GM19395 (cell line): Measurements from ENCODE around the gene VPS37B.

Source experiments
- ATAC-seq: cut with Tn5 transposase; IDR thresholded peaks from one replicate; pipeline ENCODE4 v1.9.1; 2021; ENCODE audit warnings: mild to moderate bottlenecking, moderate library complexity; ENCODE audit not compliant: unreplicated experiment

Gene VPS37B

DNA sequence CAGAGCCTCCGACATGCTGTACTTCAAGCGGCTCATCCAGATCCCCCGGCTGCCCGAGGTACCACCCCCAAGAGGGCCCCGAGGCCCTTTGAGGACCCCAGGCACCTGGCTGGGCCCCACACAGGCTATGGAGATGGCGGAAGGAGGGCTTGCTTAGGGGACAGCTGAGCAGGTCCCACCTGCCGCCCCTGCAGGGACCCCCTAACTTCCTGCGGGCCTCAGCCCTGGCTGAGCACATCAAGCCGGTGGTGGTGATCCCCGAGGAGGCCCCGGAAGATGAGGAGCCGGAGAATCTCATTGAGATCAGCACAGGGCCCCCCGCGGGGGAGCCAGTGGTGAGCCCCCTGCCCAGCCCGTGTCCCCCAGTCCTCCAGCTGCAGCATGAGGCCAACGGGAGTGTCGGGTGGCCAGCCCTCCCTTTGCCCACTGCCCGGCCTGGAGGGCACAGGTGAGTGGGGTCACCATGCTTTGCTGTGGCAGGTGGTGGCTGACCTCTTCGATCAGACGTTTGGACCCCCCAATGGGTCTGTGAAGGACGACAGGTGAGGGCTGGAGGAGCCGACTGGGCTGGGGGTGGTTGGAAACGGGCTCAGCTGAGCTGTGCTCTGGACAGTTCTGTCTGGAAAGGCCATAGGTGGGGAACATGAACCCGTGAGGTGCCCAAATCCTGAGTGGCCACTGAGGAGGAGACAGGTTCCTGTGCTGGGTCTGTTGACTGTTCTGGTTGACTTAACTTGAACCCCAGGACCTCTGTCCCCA lies 40.7 kb downstream of the VPS37B start:
- ATAC-seq, result no peak

DNA sequence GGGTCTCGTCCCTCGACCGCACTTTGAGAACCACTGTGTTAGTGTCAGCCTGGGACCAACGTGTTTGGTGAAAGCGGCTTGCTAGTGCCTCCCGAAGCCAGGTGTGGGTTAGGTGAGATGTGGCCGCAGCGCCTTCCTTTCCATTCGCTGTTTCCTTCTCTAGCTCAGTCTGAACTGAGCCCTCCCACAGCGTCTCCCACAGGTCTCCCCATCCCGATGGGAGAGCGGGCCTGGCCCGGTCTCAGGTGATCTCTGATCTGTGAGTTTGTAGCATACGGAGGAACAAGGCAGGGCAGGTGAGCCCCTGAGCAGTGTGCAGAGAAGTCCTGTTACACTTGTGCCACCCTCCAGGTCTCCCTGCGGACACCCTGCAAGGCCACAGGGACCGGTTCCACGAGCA lies 41.4 kb downstream of the VPS37B start:
- ATAC-seq, result no peak

- no peak for ATAC-seq
These were observed 42.2 kb downstream of the VPS37B start for GRCh38 chr12:122853582-122854245.

DNA sequence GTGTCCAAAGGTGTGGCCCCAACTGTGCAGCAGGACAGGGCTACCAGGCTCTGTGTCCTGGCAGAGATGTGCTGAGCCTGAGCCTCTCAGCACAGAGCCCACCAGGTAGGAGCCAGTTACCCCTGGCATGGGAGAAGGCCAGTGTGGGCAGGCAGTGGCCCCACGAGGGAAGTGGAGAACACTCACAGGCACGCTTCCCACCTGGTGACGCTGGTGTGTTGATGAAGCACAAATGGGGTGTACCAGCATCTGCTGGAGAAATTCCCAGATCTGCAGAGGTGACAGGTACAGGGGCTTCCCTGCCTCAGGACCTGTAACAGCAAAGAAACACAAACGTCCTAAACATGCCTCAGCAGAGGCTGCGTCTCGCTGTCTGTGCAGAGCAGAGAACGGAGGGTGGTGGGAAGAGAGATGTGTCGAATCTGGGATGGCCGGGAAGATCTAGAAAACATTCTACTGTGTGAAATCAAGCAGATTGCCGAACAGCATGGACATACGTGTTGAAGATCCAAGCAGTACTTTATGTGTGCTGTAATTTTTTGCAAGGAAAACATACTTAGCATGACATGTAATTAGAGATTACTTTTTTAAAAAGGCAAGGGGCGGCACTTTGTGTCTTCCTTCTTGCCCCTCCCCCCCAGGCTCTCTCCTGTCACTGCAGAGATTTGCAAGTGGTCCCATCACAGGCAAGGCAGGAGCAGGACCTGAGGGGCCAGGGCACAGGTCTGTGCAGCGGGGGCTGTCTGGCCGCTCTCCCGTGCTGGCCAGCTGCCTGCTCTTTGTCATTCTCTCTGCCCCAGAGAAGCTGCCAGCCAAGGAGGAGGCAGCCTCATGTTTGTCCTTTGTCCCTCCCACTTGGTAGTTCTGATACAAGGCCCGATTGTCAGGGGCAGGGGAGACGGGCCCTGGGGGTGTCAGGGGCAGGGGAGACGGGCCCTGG lies 43.3 kb downstream of the VPS37B start:
- no peak for ATAC-seq

- ATAC-seq, result no peak
These were observed 44.1 kb downstream of the VPS37B start for GRCh38 chr12:122851820-122852219.

DNA sequence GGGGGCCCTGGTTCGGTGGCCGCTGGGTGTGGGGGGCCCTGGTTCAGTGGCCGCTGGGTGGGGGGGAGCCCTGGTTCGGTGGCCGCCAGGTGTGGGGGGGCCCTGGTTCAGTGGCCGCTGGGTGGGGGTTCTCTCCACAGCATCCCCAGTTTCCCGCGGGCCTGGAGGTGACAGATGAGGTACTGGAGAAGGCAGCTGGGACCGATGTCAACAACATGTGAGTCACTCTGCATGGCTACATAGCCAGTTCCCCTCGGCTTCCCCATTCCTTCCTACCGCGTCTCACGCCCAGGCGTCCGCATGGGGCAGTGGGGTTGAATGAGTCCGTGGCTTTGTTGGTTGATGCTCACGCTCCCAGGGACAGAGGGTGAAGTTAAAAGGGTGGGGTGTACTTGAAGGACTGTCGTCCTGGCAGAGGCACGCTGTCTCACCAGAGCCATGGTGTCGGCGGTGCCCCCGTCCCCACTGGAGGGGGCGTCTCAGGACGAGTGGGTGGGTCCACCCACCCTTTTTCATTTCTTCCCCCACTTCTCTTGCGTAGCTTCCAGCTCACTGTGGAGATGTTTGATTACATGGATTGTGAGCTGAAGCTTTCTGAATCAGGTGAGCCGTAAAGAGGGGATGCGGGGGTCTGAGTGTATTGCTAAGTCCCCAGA lies 45.1 kb downstream of the VPS37B start:
- no peak for ATAC-seq

- ATAC-seq, result no peak
These were observed 45.9 kb downstream of the VPS37B start for GRCh38 chr12:122850048-122850445.

DNA sequence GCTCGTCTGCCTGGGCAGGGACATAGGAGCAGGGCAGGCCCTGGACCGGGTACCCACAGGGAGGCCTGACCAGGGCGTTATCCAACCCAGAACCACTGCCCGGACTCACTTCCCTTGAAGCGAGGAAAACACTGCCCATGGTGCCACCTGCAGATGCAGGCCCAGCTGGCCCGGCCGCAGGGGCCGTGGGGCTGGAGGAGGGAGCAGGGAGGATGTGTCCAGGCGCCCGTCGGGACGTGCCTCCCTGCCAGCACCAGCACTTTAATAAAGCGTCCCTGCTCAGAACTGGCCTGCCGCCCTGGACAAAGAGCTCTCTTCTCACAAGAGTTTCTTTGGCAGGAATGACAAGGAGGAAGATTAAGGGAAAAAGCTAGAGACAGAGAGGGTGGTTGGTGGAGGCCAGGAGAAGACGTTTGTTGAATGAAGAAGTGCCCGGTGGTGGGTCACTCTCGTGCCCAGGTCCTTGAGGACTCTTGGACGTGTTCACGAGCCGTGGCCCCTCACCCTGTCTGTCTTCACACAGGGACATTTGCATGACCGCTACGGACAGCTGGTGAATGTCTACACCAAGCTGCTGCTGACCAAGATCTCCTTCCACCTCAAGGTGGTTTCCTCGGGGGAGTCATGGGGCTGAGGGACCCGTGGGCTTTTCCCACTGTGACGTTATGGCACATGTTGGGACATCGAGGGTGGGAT lies 46.4 kb downstream of the VPS37B start:
- no peak for ATAC-seq

- ATAC-seq, result no peak
These were observed 47.2 kb downstream of the VPS37B start for GRCh38 chr12:122848471-122849351.

- ATAC-seq, result no peak
These were observed 48.0 kb downstream of the VPS37B start for GRCh38 chr12:122847921-122848421.

DNA sequence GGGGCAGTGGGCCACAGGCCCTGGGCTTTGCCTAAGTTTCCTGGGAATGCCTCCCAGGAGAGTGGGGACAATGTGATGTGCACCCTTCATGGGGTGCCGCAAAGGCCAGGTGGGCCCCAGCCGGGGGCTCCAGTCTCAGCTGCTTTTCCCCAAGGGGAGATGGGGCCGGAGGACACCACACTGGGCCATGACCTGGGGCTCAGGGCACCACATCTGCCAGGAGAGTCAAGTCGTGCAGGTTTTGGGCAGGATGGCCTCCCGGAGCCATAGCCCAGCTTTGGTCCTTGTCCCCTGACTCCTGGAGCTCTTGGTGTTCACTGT lies 48.4 kb downstream of the VPS37B start:
- no peak for ATAC-seq

GRCh38 chr12:122846622-122847515 lies 49.1 kb downstream of the VPS37B start:
- no peak for ATAC-seq

DNA sequence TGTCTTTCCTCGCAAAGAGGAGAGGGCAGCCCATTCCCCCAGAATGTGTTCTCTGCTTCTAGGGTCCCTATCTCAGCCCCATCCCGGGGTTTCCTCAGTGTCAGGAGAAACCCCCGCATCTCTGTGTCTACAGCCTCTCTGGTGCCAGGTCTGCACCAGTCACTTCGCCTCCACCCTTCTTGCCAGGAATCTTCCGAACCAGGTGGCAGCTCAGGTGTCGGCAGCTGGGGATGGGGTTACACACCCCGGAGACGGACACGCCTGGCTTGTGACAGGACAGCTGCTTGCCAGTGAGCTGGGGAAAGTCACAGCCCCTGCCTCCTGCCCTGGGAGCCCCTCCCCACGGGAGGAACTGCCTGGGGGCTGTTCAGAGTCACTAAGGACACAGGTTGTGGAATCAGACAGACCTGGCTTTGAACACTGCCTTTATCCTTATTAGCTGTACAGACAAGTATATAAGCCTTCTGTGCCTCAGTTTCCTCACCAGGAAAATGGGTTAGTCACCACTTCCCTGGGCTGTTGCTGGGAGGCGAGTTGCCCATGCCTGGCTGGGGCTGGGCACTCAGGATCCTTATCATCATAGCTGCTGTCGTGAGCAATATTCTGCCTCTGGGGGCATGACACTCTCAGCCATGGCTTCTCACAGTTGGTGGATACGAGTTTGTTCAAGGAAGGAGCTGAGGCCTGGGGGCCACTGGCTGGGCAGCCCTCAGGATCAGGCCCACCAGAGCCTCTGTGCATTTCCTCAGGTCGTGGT lies 49.9 kb downstream of the VPS37B start:
- ATAC-seq, result no peak

DNA sequence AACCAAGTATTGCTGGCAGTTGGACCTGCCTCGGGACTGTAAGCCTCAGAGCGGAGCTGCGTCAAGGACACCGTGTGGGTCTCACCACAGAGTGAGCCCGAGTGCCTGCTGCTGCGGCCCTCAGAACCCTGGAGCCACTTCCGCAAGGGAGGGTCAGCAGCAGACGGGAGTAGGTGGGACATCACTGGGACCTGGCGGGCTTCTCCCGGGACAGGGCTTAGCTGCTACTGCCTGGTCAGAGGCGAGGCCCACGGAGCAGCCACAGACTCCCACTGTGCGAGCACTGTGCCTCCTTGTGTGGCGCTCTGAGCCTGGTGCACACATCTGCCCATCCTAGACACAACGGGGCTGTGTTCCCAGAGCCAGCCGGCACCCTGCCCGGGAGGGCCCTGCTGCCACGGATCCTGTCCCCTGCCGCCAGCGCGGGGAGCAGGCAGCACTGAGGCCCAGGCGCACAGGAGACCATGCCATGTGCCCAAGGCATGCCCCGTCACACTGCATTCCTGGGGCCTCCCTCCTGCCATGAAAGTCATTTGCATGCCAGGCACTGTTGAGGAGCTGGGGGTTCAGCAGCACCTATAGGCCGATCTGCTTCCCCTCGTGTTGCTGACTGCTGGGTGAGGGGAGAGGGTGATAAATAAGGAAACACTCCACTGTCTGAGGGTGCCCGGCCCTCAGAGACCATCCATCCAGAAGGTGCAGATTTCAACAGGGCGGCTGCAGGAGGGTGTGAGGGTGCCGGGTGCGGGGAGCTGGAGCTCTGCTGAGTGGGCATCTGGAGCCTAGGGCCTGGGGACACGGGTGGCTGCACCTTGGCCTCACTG lies 50.7 kb downstream of the VPS37B start:
- ATAC-seq, result no peak

GRCh38 chr12:122844366-122844971 lies 51.5 kb downstream of the VPS37B start:
- no peak for ATAC-seq

DNA sequence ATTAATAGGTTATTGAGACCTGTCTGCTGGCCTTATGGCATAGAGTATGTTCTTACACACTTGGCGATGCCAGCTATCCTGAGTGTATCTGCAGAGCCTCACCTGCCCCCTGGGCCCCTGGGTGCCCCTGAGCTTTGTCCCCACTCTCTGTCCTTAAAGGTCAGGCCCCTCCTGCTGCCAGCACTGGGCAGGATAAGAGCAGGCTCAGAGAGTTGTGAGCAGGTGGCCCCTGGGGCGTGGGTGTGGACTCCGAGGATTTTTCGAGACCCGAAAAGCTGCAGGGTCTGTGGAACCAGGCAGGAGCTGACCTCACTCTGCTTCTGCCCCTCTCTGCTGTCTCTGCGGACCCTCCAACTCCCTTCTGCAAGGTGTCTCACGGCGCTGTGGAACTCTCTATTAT lies 52.5 kb downstream of the VPS37B start:
- ATAC-seq, result no peak
